Measurements from ENCODE around the gene DSTYK.

The DSTYK gene

GRCh38 chr1:205124726-205125125, 86.8 kb downstream of the DSTYK start:
- DNase-seq = no peak

DNA sequence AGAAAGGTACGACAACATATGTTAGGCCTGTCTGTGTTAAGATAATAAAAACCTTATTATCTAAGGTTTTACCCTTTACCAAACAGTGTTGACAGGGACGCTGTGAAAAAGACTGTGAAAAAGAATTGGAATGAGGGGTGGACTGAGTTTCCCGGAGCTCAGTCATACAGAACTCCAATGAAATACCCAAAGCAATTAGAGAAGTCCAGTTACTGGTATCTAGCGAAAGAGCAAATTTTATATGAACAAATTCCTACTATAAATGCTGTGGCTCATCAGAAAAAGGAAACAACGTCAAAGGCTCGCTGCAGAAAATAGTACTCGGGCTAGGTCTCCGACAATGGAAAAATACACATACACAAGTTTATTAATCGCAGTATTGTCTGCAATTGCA, 89.0 kb downstream of the DSTYK start:
- DNase-seq = no peak

DNA sequence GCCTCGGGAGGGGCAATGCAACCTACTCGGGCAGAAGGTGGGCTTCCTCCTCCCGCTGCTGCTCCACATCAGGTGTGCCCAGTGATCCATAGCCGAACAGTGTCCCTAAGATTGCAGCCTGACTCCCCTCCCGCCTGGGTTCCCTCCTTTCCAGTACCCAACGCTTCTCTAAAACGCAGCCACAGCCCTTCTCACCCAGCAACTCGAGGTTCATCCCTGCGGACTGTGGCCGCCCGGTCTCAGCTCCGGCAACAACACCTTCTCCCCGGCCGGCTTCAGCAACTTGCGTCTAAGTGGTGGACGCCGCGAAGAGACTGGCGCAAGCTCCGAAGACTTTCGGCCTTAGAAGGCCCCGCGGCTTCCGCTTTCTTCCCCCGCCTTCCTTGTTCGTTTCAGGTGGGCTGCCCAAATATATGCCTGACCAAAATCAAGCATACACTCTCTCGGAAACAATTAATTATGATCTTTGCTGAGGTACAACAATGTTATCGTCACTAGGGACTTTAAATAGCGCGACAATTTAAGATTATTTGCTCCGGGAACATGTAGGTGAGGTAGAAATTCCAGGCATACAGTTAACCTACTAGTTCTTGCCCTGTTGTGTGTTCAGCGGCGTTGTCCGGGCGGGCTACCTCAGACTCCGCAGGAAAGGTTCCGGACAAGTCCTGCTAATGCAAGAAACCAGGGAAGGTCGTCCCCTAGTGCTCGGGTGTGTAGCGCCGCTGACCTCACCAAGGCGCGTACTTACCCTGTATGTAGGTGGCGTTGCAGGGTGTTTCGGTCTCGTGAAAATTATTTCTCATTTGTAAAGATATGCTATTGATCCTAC, 89.6 kb downstream of the DSTYK start, which contains the start of gene RBBP5:
Gene RBBP5, minus strand, starts transcription at position 319 of the 829 bp plus-strand sequence. Its CDS starts 105 bp downstream, at position 214.
- peak; percentile 93 for DNase-seq

GRCh38 chr1:205118752-205119151, 92.8 kb downstream of the DSTYK start:
- no peak for DNase-seq

DNA sequence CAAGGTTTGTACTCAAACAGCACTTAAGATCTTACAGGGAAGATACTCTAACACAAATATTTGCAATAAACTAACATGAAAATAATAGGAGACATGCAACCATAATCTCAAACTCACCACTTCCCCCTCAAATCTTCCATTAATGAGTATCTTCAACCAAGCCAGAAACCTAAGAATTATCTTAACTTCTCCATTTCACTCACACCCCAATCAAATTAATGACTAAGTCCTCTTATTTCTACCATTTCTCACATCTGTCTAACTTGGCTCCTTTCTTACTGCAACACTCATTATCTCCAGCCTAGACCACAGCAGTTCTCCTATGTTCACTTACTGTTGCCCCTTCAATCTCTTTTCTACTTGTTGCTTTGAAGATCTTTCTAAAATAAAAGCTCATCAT, 100.1 kb downstream of the DSTYK start:
- no peak for DNase-seq

DNA sequence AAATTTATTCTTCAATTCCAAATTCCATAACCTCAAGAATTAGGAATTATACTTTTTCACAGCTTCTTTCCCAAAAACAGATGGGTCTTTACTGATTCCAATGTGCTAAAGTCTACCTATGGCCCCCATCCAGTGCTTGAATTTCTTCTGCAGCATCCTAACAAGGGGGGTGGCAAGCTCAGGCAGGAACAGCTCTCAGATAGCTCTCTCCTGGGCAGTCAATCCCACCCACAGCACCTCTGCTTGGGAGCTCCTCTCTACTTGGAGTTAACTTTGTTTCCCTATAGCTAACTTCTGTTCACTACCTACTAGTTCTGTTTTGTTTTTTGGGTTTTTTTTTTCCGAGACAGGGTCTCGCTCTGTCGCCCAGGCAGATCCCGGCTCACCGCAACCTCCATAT, 101.8 kb downstream of the DSTYK start:
- DNase-seq = no peak

DNA sequence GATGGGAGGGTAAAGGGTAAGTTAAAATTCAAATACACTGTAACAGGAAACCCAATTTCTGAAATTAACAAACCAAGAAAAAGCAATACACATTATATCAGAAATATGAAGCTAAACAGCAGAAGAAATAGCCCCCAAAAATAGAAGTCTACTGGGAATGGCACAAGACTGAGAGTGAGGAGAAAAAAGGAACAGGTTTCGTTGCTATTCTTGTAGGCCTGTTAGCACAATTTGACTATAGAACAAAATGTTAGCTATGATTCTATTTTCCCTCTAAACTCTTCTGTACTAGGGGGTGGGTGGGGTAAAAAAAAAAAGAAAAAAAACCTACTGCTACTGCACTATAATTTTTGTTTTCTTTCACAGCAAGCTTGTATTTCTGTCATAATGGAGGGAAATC, 102.2 kb downstream of the DSTYK start:
- DNase-seq = no peak

- DNase-seq = no peak
These were observed 103.0 kb downstream of the DSTYK start for GRCh38 chr1:205108464-205108863.

DNA sequence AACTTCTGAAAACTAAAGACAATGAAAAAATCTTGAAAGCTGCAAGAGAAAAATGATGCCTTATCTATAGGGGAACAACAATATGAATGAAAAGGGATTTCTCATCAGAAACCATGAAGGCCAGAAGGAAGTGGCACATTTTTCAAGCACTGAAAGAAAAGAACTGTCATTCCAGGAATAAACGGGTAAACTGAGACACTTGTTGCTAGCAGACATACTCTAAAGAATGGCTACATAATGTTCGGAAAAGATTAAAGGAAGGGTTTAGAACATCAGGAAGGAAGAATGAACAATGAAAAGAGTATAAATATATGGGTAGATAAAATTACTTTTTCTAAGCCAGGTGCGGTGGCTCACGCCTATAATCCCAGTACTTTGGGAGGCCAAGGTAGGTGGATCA, 104.2 kb downstream of the DSTYK start:
- DNase-seq = no peak

GRCh38 chr1:205102404-205102803, 109.1 kb downstream of the DSTYK start:
- no peak for DNase-seq

DNA sequence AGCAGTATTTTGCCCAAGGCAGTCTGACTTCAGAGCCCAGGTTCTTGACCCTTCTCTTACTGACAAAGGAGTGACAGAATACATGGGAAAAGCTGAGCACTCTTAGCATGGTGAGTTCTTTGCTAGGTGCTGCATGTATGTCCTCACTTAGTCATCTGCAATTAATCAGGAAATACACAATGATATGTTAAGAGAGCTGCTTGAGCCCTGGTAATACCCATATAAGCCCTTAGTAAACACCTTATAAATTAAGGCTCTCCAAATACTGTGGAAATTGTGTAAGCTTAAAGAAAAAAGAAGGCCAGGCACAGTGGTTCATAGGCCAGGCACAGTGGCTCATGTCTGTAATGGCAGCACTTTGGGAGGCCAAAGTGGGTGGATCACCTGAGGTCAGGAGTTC, 113.3 kb downstream of the DSTYK start:
- DNase-seq = no peak

GRCh38 chr1:205095422-205095821, 116.1 kb downstream of the DSTYK start:
- DNase-seq = no peak
